ENCODE measurements around the gene RIN3.

RIN3 gene

GRCh38 chr14:92652413-92653151 lies 139.0 kb downstream of the RIN3 start:
- no peak for DNase-seq
- H3K23ac ChIP-seq (ENCODE audit: low read length), result no peak overlapping the region
- H3K18ac ChIP-seq (ENCODE audit: low read length), result no peak overlapping the region
- H2BK15ac ChIP-seq (replicated peaks; ENCODE audit: low read depth), result no peak overlapping the region
- no peaks in the 10 kb centered on the region for H3K27me3 ChIP-seq (ENCODE audit: insufficient read depth, low read length, poor library complexity)
- no peak overlapping the region for H4K8ac ChIP-seq (ENCODE audit: low read depth, low read length)
- WGBS (ENCODE audit: extremely low coverage, insufficient coverage, low lambda C conversion rate), result no CpG with 5 or more reads among the region's 26 CpGs
- H3K56ac ChIP-seq (ENCODE audit: low read length), result no peak overlapping the region
- H2AK5ac ChIP-seq (ENCODE audit: low read length), result no peak overlapping the region
- no peaks in the 10 kb centered on the region for H3K79me2 ChIP-seq (ENCODE audit: control insufficient read depth, insufficient read depth, low read length)
- no peak overlapping the region for H3K9ac ChIP-seq (ENCODE audit: low read length)
- no peak overlapping the region for H3K27ac ChIP-seq (ENCODE audit: low read depth, low read length)
- H2BK120ac ChIP-seq (ENCODE audit: low read depth, low read length), result no peak overlapping the region
- no peak overlapping the region for H2BK5ac ChIP-seq (ENCODE audit: low read length)
- no peak overlapping the region for H3K4ac ChIP-seq (ENCODE audit: low read depth, low read length)
- no peak overlapping the region for H3K4me2 ChIP-seq (ENCODE audit: low read length)
- H3K79me1 ChIP-seq (ENCODE audit: low read length), result no peaks in the 10 kb centered on the region
- H3K36me3 ChIP-seq (ENCODE audit: control insufficient read depth, insufficient read depth, low read length), result no peaks in the 10 kb centered on the region
- no peaks in the 10 kb centered on the region for H3K4me1 ChIP-seq (ENCODE audit: control insufficient read depth, low read depth, low read length)
- no peak overlapping the region for H3K4me3 ChIP-seq (ENCODE audit: low read length)
- no peak overlapping the region for H4K5ac ChIP-seq (ENCODE audit: low read length)

GRCh38 chr14:92653162-92653651 lies 139.6 kb downstream of the RIN3 start:
- H3K4me2 ChIP-seq (ENCODE audit: low read length), result no peak overlapping the region
- H2AK5ac ChIP-seq (ENCODE audit: low read length), result no peak overlapping the region
- DNase-seq, result no peak
- H2BK120ac ChIP-seq (ENCODE audit: low read depth, low read length), result no peak overlapping the region
- no peak overlapping the region for H4K5ac ChIP-seq (ENCODE audit: low read length)
- no CpG with 5 or more reads among the region's 11 CpGs for WGBS (ENCODE audit: extremely low coverage, insufficient coverage, low lambda C conversion rate)
- no peaks in the 10 kb centered on the region for H3K4me1 ChIP-seq (ENCODE audit: control insufficient read depth, low read depth, low read length)
- no peak overlapping the region for H3K4ac ChIP-seq (ENCODE audit: low read depth, low read length)
- no peak overlapping the region for H3K18ac ChIP-seq (ENCODE audit: low read length)
- no peaks in the 10 kb centered on the region for H3K36me3 ChIP-seq (ENCODE audit: control insufficient read depth, insufficient read depth, low read length)
- no peak overlapping the region for H3K27ac ChIP-seq (ENCODE audit: low read depth, low read length)
- no peaks in the 10 kb centered on the region for H3K79me1 ChIP-seq (ENCODE audit: low read length)
- H4K8ac ChIP-seq (ENCODE audit: low read depth, low read length), result no peak overlapping the region
- no peak overlapping the region for H2BK15ac ChIP-seq (replicated peaks; ENCODE audit: low read depth)
- no peaks in the 10 kb centered on the region for H3K79me2 ChIP-seq (ENCODE audit: control insufficient read depth, insufficient read depth, low read length)
- no peak overlapping the region for H3K9ac ChIP-seq (ENCODE audit: low read length)
- H3K4me3 ChIP-seq (ENCODE audit: low read length), result no peak overlapping the region
- H3K27me3 ChIP-seq (ENCODE audit: insufficient read depth, low read length, poor library complexity), result no peaks in the 10 kb centered on the region
- no peak overlapping the region for H3K23ac ChIP-seq (ENCODE audit: low read length)
- H2BK5ac ChIP-seq (ENCODE audit: low read length), result no peak overlapping the region
- no peak overlapping the region for H3K56ac ChIP-seq (ENCODE audit: low read length)

GRCh38 chr14:92654239-92654901 lies 140.8 kb downstream of the RIN3 start:
- no peak overlapping the region for H3K9ac ChIP-seq (ENCODE audit: low read length)
- WGBS (ENCODE audit: extremely low coverage, insufficient coverage, low lambda C conversion rate), result no CpG with 5 or more reads among the region's 18 CpGs
- H4K8ac ChIP-seq (ENCODE audit: low read depth, low read length), result no peak overlapping the region
- no peaks in the 10 kb centered on the region for H3K79me2 ChIP-seq (ENCODE audit: control insufficient read depth, insufficient read depth, low read length)
- H3K4me1 ChIP-seq (ENCODE audit: control insufficient read depth, low read depth, low read length), result no peaks in the 10 kb centered on the region
- H3K79me1 ChIP-seq (ENCODE audit: low read length), result no peaks in the 10 kb centered on the region
- no peak for DNase-seq
- H3K36me3 ChIP-seq (ENCODE audit: control insufficient read depth, insufficient read depth, low read length), result no peaks in the 10 kb centered on the region
- no peak overlapping the region for H3K4me3 ChIP-seq (ENCODE audit: low read length)
- H2AK5ac ChIP-seq (ENCODE audit: low read length), result no peak overlapping the region
- no peak overlapping the region for H3K23ac ChIP-seq (ENCODE audit: low read length)
- no peak overlapping the region for H3K4ac ChIP-seq (ENCODE audit: low read depth, low read length)
- no peak overlapping the region for H3K56ac ChIP-seq (ENCODE audit: low read length)
- H2BK5ac ChIP-seq (ENCODE audit: low read length), result no peak overlapping the region
- H4K5ac ChIP-seq (ENCODE audit: low read length), result no peak overlapping the region
- no peak overlapping the region for H2BK120ac ChIP-seq (ENCODE audit: low read depth, low read length)
- no peaks in the 10 kb centered on the region for H3K27me3 ChIP-seq (ENCODE audit: insufficient read depth, low read length, poor library complexity)
- H2BK15ac ChIP-seq (replicated peaks; ENCODE audit: low read depth), result no peak overlapping the region
- no peak overlapping the region for H3K4me2 ChIP-seq (ENCODE audit: low read length)
- no peak overlapping the region for H3K27ac ChIP-seq (ENCODE audit: low read depth, low read length)
- H3K18ac ChIP-seq (ENCODE audit: low read length), result no peak overlapping the region

GRCh38 chr14:92655419-92656201 lies 142.0 kb downstream of the RIN3 start:
- Histone ChIP-seq H3K4ac (ENCODE audit: low read depth, low read length) (no peak overlapping the region), H3K4me2 (ENCODE audit: low read length) (no peak overlapping the region), H3K79me1 (ENCODE audit: low read length) (no peaks in the 10 kb centered on the region), H3K56ac (ENCODE audit: low read length) (no peak overlapping the region), H3K23ac (ENCODE audit: low read length) (no peak overlapping the region), H3K4me3 (ENCODE audit: low read length) (no peak overlapping the region), H2BK5ac (ENCODE audit: low read length) (no peak overlapping the region), H3K9ac (ENCODE audit: low read length) (no peak overlapping the region), H3K27ac (ENCODE audit: low read depth, low read length) (no peak overlapping the region), H3K4me1 (ENCODE audit: control insufficient read depth, low read depth, low read length) (no peaks in the 10 kb centered on the region), H2BK15ac (replicated peaks; ENCODE audit: low read depth) (no peak overlapping the region), H4K5ac (ENCODE audit: low read length) (no peak overlapping the region), H2AK5ac (ENCODE audit: low read length) (no peak overlapping the region), H3K27me3 (ENCODE audit: insufficient read depth, low read length, poor library complexity) (no peaks in the 10 kb centered on the region), H3K79me2 (ENCODE audit: control insufficient read depth, insufficient read depth, low read length) (no peaks in the 10 kb centered on the region), H4K8ac (ENCODE audit: low read depth, low read length) (no peak overlapping the region), H3K18ac (ENCODE audit: low read length) (no peak overlapping the region), H3K36me3 (ENCODE audit: control insufficient read depth, insufficient read depth, low read length) (no peaks in the 10 kb centered on the region), H2BK120ac (ENCODE audit: low read depth, low read length) (no peak overlapping the region)
- no CpG with 5 or more reads among the region's 13 CpGs for WGBS (ENCODE audit: extremely low coverage, insufficient coverage, low lambda C conversion rate)
- DNase-seq, result no peak

GRCh38 chr14:92656306-92657081 lies 142.9 kb downstream of the RIN3 start:
- Histone ChIP-seq H2BK120ac (ENCODE audit: low read depth, low read length) (no peak overlapping the region), H3K27ac (ENCODE audit: low read depth, low read length) (no peak overlapping the region), H4K8ac (ENCODE audit: low read depth, low read length) (no peak overlapping the region), H3K36me3 (ENCODE audit: control insufficient read depth, insufficient read depth, low read length) (no peaks in the 10 kb centered on the region), H3K79me2 (ENCODE audit: control insufficient read depth, insufficient read depth, low read length) (no peaks in the 10 kb centered on the region), H3K79me1 (ENCODE audit: low read length) (no peaks in the 10 kb centered on the region), H4K5ac (ENCODE audit: low read length) (no peak overlapping the region), H2BK15ac (replicated peaks; ENCODE audit: low read depth) (no peak overlapping the region), H3K27me3 (ENCODE audit: insufficient read depth, low read length, poor library complexity) (no peaks in the 10 kb centered on the region), H3K23ac (ENCODE audit: low read length) (no peak overlapping the region), H3K18ac (ENCODE audit: low read length) (no peak overlapping the region), H3K9ac (ENCODE audit: low read length) (no peak overlapping the region), H3K4ac (ENCODE audit: low read depth, low read length) (no peak overlapping the region), H3K56ac (ENCODE audit: low read length) (no peak overlapping the region), H3K4me1 (ENCODE audit: control insufficient read depth, low read depth, low read length) (no peaks in the 10 kb centered on the region), H3K4me2 (ENCODE audit: low read length) (no peak overlapping the region), H2BK5ac (ENCODE audit: low read length) (no peak overlapping the region), H2AK5ac (ENCODE audit: low read length) (no peak overlapping the region), H3K4me3 (ENCODE audit: low read length) (no peak overlapping the region)
- peak; percentile 54 for DNase-seq
- WGBS (ENCODE audit: extremely low coverage, insufficient coverage, low lambda C conversion rate), result no CpG with 5 or more reads among the region's 8 CpGs

All from mesendoderm (in vitro differentiated cells).